Keratinocyte (primary cell): ENCODE data around the gene ALG12. TPM values are rescaled to one million over a fixed set of nuclear protein-coding genes. Genes with fewer than 3 reads are reported as not detected.

Experiments used
- DNase-seq: peaks from one replicate; pipeline ENCODE4 v3.0.0-alpha.2; 2011; ENCODE audit warnings: low read depth, missing footprints, low spot score
- FAIRE-seq: peaks from 2 replicates; lab custom pipeline; 2011; peaks lifted over from hg19 to GRCh38; lab: Jason Lieb, UNC
- H2AFZ ChIP-seq: 2 replicates; pipeline ENCODE4 v1.6.0; 2012; ENCODE audit warnings: low read length, control low read depth, inconsistent platforms; ENCODE audit not compliant: control insufficient read depth
- H3K27ac ChIP-seq: 2 replicates; pipeline ENCODE4 v1.5.1; 2011; ENCODE audit warnings: low read length; ENCODE audit not compliant: control insufficient read depth, insufficient read depth
- H3K27me3 ChIP-seq: 3 replicates; pipeline ENCODE4 v1.6.0; 2011; ENCODE audit warnings: low read length; ENCODE audit not compliant: control insufficient read depth, insufficient read depth; ENCODE audit errors: extremely low read depth
- H3K36me3 ChIP-seq, 2 experiments: 2 replicates in 1 of 2; 3 replicates in 1 of 2; pipeline ENCODE4 v1.5.1; 2011; ENCODE audit warnings: low read length in 2 of 2, mild to moderate bottlenecking in 1 of 2; ENCODE audit not compliant: control insufficient read depth in 2 of 2, insufficient read depth in 2 of 2; ENCODE audit errors: extremely low read depth in 1 of 2
- H3K4me1 ChIP-seq: 3 replicates; pipeline ENCODE4 v1.5.1; 2011; ENCODE audit warnings: low read length; ENCODE audit not compliant: control insufficient read depth, insufficient read depth; ENCODE audit errors: extremely low read depth
- H3K4me2 ChIP-seq: 3 replicates; pipeline ENCODE4 v1.6.0; 2011; ENCODE audit warnings: low read depth, low read length; ENCODE audit not compliant: control insufficient read depth, insufficient read depth; ENCODE audit errors: extremely low read depth
- H3K4me3 ChIP-seq, 3 experiments: fragments of 200-600 bp in 1 of 3; sonication (generic) in 1 of 3; 2 replicates in 2 of 3; 3 replicates in 1 of 3; pipeline ENCODE4 v1.5.1; 2011 to 2016; ENCODE audit warnings: low read length in 3 of 3, mild to moderate bottlenecking in 3 of 3, control low read depth in 2 of 3, inconsistent platforms in 1 of 3, low read depth in 1 of 3, mixed read lengths in 1 of 3, mixed run types in 1 of 3, moderate library complexity in 1 of 3; ENCODE audit not compliant: control insufficient read depth in 2 of 3, insufficient read depth in 2 of 3; ENCODE audit errors: extremely low read depth in 1 of 3
- H3K79me2 ChIP-seq: 2 replicates; pipeline ENCODE4 v1.6.0; 2012; ENCODE audit warnings: low read length; ENCODE audit not compliant: control insufficient read depth, insufficient read depth
- H3K9ac ChIP-seq: 3 replicates; pipeline ENCODE4 v1.6.0; 2011; ENCODE audit warnings: low read length; ENCODE audit not compliant: control insufficient read depth, insufficient read depth; ENCODE audit errors: extremely low read depth
- H3K9me1 ChIP-seq: 3 replicates; pipeline ENCODE4 v1.6.0; 2011; ENCODE audit warnings: low read length; ENCODE audit not compliant: control insufficient read depth, insufficient read depth; ENCODE audit errors: extremely low read depth
- H3K9me3 ChIP-seq: 2 replicates; pipeline ENCODE4 v1.5.1; 2012; ENCODE audit warnings: low read depth, low read length; ENCODE audit not compliant: control insufficient read depth
- H4K20me1 ChIP-seq: 3 replicates; pipeline ENCODE4 v1.6.0; 2011; ENCODE audit warnings: low read length; ENCODE audit not compliant: control insufficient read depth, insufficient read depth; ENCODE audit errors: extremely low read depth
- EZH2 ChIP-seq: IDR thresholded peaks from one replicate; pipeline ENCODE4 v1.6.1; 2012; ENCODE audit warnings: inconsistent platforms, mild to moderate bottlenecking, low read length, moderate library complexity
- dilution Hi-C: fragments of 300-500 bp; cut with MboI; formaldehyde crosslinking; loops from one replicate; pipeline ENCODE4 v1.7.0; 2020; ENCODE audit warnings: low sequenced_read_pairs; ENCODE audit not compliant: extremely low pct_ligation_motif_present
- polyA plus RNA-seq, 5 experiments: library from polyadenylated mRNA; depleted of rRNA in 3 of 5; stranded (reverse) in 3 of 5; stranded (forward) in 1 of 5; unstranded in 1 of 5; fragments of >200 nt; gene quantifications; 1 replicate in 1 of 5; 2 replicates in 3 of 5; 3 replicates in 1 of 5; pipeline versions ENCODE4 v1.2.1 to v1.2.3, GENCODE V29; 2011 to 2012; ENCODE audit warnings: missing spikeins in 2 of 5, low read depth in 1 of 5, low replicate concordance in 1 of 5
- TF ChIP-seq, protein P1 (sequence below), 3 experiments: IDR thresholded peaks in 1 of 3; conservative IDR thresholded peaks in 1 of 3; optimal IDR thresholded peaks in 1 of 3; 2 replicates in 2 of 3; 3 replicates in 1 of 3; pipeline versions ENCODE3 to v1.5.1; 2011; ENCODE audit warnings: low read length in 3 of 3, mild to moderate bottlenecking in 3 of 3, moderate library complexity in 2 of 3, control low read depth in 1 of 3, inconsistent platforms in 1 of 3; ENCODE audit not compliant: insufficient read depth in 2 of 3; ENCODE audit errors: extremely low read depth in 1 of 3

The ALG12 gene
- polyA plus RNA-seq, 1 donor (not counting 4 experiments of a cell fraction or from before 2014, with no cell fraction given): 6.3 TPM

DNA sequence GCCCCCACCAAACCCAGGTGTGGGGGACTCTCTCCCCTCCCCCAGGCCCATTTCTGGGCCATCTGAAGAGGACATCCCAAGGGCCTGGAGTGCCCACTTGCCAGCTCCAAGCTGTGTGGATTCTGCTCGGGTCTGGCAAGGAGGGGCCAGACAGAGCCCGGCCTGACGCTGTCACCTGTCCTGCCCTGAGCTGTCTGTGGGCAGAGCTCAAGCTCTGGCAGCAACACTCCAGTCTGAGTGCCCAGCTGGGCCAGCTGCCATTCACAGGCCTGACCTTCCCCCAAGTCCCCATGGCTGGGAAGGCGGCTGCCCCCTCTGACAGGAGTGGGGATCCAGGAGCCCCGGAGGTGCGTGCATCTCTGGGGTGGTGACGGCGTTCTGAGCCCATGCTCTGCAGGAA, 36.1 kb upstream of the ALG12 start:
- no peak overlapping the region for H3K27ac ChIP-seq

DNA sequence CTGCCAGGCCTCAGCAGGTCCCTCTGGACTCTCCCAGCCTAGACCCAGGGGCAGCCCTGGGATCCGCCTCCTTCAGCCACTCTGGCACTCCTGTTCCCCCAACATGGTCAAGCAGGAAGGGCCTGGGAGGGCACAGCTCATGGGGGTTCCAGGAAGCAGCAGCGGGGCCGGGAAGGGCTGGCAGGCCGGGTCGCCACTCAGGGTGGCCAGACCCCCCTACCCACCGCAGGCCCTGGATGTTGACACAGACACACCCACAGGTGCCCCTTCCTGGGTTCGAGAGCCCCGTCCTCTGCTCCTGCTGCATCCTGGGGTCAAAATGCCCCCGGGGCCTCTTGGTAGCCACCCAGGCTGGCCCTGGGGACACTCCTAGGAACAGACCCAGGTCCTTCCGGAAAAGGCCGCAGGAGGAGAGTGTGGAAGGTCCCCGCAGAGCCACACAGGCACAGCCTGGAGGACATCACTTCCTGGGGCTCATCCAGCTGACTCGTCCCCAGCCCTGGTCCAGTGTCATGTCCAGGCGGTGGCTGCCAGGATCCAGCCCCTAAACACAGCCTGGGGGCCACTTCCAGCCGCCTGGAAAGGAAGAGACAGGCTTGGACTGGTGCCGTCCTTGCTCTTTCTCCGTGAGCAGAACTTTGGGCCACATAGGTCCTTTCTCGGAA, 35.6 kb upstream of the ALG12 start:
- FAIRE-seq: no peak
- no peaks in the 10 kb centered on the region for H3K9me3 ChIP-seq
- no peak overlapping the region for H3K9ac ChIP-seq
- H3K4me2 ChIP-seq: no peak overlapping the region
- no peak overlapping the region for H3K4me3 ChIP-seq
- H3K4me1 ChIP-seq: peaks cover 27% of the 10 kb centered on the region
- H3K27me3 ChIP-seq: no peaks in the 10 kb centered on the region
- no peak for DNase-seq
- no peaks in the 10 kb centered on the region for H3K9me1 ChIP-seq
- TF ChIP-seq, protein P1, sequence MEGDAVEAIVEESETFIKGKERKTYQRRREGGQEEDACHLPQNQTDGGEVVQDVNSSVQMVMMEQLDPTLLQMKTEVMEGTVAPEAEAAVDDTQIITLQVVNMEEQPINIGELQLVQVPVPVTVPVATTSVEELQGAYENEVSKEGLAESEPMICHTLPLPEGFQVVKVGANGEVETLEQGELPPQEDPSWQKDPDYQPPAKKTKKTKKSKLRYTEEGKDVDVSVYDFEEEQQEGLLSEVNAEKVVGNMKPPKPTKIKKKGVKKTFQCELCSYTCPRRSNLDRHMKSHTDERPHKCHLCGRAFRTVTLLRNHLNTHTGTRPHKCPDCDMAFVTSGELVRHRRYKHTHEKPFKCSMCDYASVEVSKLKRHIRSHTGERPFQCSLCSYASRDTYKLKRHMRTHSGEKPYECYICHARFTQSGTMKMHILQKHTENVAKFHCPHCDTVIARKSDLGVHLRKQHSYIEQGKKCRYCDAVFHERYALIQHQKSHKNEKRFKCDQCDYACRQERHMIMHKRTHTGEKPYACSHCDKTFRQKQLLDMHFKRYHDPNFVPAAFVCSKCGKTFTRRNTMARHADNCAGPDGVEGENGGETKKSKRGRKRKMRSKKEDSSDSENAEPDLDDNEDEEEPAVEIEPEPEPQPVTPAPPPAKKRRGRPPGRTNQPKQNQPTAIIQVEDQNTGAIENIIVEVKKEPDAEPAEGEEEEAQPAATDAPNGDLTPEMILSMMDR (optimal IDR thresholded peaks at IDR 0.05 in 1 of 3, IDR thresholded peaks at IDR 0.05 in 1 of 3, conservative IDR thresholded peaks at IDR 0.05 in 1 of 3; ENCODE audit: extremely low read depth in 1 of 3, insufficient read depth in 2 of 3, low read length in 3 of 3): no peak
- TF ChIP-seq EZH2: no peak
- no peaks in the 10 kb centered on the region for H4K20me1 ChIP-seq
- no peaks in the 10 kb centered on the region for H3K36me3 ChIP-seq
- H2AFZ ChIP-seq: no peak overlapping the region
- H3K79me2 ChIP-seq: no peaks in the 10 kb centered on the region
- H3K27ac ChIP-seq: no peak overlapping the region
- dilution Hi-C loops: no loop called here

More for the DNA sequence above, 36.1 kb upstream of the ALG12 start:
- Histone ChIP-seq H4K20me1 (no peaks in the 10 kb centered on the region), H3K9ac (no peak overlapping the region), H3K9me1 (no peaks in the 10 kb centered on the region), H3K79me2 (no peaks in the 10 kb centered on the region), H3K9me3 (no peaks in the 10 kb centered on the region), H3K4me2 (no peak overlapping the region), H2AFZ (no peak overlapping the region), H3K27me3 (no peaks in the 10 kb centered on the region), H3K4me1 (peaks cover 27% of the 10 kb centered on the region), H3K36me3 (no peaks in the 10 kb centered on the region), H3K4me3 (no peak overlapping the region)
- TF ChIP-seq, protein P1 (optimal IDR thresholded peaks at IDR 0.05 in 1 of 3, IDR thresholded peaks at IDR 0.05 in 1 of 3, conservative IDR thresholded peaks at IDR 0.05 in 1 of 3; ENCODE audit: extremely low read depth in 1 of 3, insufficient read depth in 2 of 3, low read length in 3 of 3): no peak
- no peak for TF ChIP-seq EZH2
- no peak for FAIRE-seq
- DNase-seq: no peak
- dilution Hi-C loops: no loop called here
